MCF 10A (cell line): ENCODE results near the gene RIBC2. TPM values are rescaled to one million over a fixed set of nuclear protein-coding genes. Genes with fewer than 3 reads are reported as not detected.
"Not testable (repeated sequence)": the region's sequence is repeated elsewhere in the genome, so short reads cannot be mapped to it uniquely, and the experiment has no call there.

Experiments
- BruUV-seq: library from RNA; stranded (reverse); fragments of 400-500 nt; replicated peaks from 2 replicates; lab custom pipeline; 2021; lab: Mats Ljungman, UMichigan
- CTCF ChIA-PET: fragments of 300-600 bp; sonication (Branson Sonifier 250); formaldehyde crosslinking; extraction: SDS; loops from one replicate; lab custom pipeline; 2021; ENCODE audit warnings: antibody characterized with exemption, inconsistent platforms; lab: Yijun Ruan, JAX
- POLR2A ChIA-PET: fragments of 300-600, 350-650 bp; sonication (Branson Sonifier 250); formaldehyde crosslinking; extraction: SDS; loops from one replicate; lab custom pipeline; 2020; ENCODE audit warnings: antibody characterized with exemption, inconsistent platforms; lab: Yijun Ruan, JAX
- DNase-seq: peaks from one replicate; pipeline ENCODE4 v3.0.0-alpha.2; 2018; ENCODE audit not compliant: unreplicated experiment
- H3K27ac Mint-ChIP-seq: one replicate; pipeline ENCODE4 v1.8.0; 2022; ENCODE audit warnings: mild to moderate bottlenecking, low read depth, mixed read lengths; ENCODE audit not compliant: unreplicated experiment
- H3K27me3 Mint-ChIP-seq: one replicate; pipeline ENCODE4 v1.8.0; 2022; ENCODE audit warnings: mixed read lengths; ENCODE audit not compliant: insufficient read depth, unreplicated experiment
- H3K36me3 Mint-ChIP-seq: one replicate; pipeline ENCODE4 v1.8.0; 2022; ENCODE audit warnings: mild to moderate bottlenecking, moderate library complexity, mixed read lengths; ENCODE audit not compliant: insufficient read depth, unreplicated experiment
- H3K4me1 Mint-ChIP-seq: one replicate; pipeline ENCODE4 v1.8.0; 2022; ENCODE audit warnings: mixed read lengths; ENCODE audit not compliant: insufficient read depth, unreplicated experiment
- H3K4me3 Mint-ChIP-seq: one replicate; pipeline ENCODE4 v1.8.0; 2022; ENCODE audit warnings: mild to moderate bottlenecking, moderate library complexity, mixed read lengths; ENCODE audit not compliant: unreplicated experiment
- H3K9me3 Mint-ChIP-seq: one replicate; pipeline ENCODE4 v1.8.0; 2022; ENCODE audit warnings: mixed read lengths; ENCODE audit not compliant: unreplicated experiment
- CTCF ChIP-seq: fragments of 200-600 bp; IDR thresholded peaks from one replicate; pipeline ENCODE4 v1.8.0; 2022; ENCODE audit warnings: antibody characterized with exemption, mild to moderate bottlenecking; ENCODE audit not compliant: unreplicated experiment
- intact Hi-C: fragments of 100-400 bp; cut with micrococcal nuclease; formaldehyde crosslinking; loops from 2 replicates; pipeline ENCODE4 v1.14.1; 2022
- total RNA-seq: library from RNA; stranded (reverse); gene quantifications from 2 replicates; pipeline ENCODE4 v1.2.3, GENCODE V29; 2022

Gene RIBC2
- total RNA-seq, 1 experiment from 2014 or later = 0.26 TPM

DNA sequence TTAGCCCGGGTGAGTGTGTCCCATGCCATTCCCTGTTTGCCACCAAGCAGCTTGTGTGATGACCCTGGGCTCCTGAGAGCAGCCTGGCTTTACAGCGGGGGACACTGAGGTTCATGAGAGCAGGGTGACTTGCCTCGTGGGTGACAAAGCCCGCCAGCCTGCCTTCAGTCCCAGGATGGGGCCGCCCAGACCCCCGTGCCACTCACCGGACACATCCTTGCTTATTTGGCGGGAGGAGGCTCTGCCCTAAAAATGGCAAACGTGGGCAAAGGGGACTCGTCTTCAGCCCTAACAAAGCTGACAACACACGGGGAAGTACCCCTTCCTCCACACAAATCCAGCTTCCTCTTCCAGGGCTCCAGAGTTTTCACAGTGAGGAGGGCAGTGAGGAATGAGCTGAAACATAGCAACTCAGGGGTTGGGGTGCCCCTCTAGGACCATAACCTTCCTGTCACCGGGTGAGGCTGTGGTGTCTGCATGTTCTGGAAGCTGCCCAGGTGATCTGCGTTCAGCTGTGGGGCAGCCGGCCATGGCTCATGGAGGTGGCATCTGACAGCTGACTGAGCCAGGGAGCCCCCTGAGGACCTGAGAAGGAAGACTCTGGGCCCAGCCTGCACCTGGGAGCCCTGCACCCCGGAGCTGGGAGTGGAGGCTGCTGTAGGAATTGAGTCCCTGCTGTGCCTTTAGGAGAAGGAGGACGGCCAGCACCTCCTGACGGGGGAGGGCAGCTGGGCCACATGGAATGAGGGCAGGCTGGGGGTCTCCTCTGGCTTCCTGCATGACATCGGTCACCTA, 16.7 kb downstream of the RIBC2 start:
- Mint-ChIP-seq H3K36me3 (no peaks in the 10 kb centered on the region), H3K27me3 (peaks cover 15% of the 10 kb centered on the region), H3K4me1 (peaks cover 2% of the 10 kb centered on the region), H3K4me3 (no peak overlapping the region), H3K9me3 (peaks cover 11% of the 10 kb centered on the region), H3K27ac (no peak overlapping the region)
- POLR2A ChIA-PET = interaction anchor here (0.5 kb wide), 1 partner anchor 745 kb away, joined by 3 read pairs; no protein-coding TSS in a partner anchor
- CTCF ChIA-PET = interaction anchor here (0.6 kb wide), 1 partner anchor 43 kb away, joined by 3 read pairs; no protein-coding TSS in a partner anchor
- TF ChIP-seq CTCF = no peak
- no peak for DNase-seq
- intact Hi-C loops = no loop called here
- no TSS peak for BruUV-seq

DNA sequence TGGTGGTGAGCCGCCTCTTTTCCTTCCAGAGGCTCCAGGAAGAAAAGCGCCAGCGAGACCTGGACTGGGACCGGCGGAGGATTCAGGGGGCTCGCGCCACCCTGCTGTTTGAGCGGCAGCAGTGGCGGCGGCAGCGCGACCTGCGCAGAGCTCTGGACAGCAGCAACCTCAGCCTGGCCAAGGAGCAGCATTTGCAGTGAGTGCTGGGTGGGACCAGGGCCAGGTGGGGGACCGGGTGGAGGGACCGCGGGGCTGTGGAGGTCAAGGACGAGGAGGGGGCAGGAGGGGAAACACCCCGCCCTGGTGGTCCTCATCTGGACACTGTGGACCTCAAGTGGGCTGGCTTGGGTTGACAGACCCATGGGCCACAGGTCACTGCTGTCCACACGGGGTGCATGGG, 17.4 kb downstream of the RIBC2 start:
- intact Hi-C loops = no loop called here
- Mint-ChIP-seq H3K4me3 (no peak overlapping the region), H3K9me3 (peaks cover 11% of the 10 kb centered on the region), H3K27ac (no peak overlapping the region), H3K27me3 (peaks cover 15% of the 10 kb centered on the region), H3K36me3 (no peaks in the 10 kb centered on the region), H3K4me1 (peaks cover 9% of the 10 kb centered on the region)
- BruUV-seq = no TSS peak
- POLR2A ChIA-PET = interaction anchor here (1.4 kb wide), 1 partner anchor 158 kb away, joined by 3 read pairs; no protein-coding TSS in a partner anchor
- no peak for DNase-seq
- TF ChIP-seq CTCF = no peak
- CTCF ChIA-PET = interaction anchor here (0.7 kb wide), 1 partner anchor 547 kb away, joined by 4 read pairs; no protein-coding TSS in a partner anchor

DNA sequence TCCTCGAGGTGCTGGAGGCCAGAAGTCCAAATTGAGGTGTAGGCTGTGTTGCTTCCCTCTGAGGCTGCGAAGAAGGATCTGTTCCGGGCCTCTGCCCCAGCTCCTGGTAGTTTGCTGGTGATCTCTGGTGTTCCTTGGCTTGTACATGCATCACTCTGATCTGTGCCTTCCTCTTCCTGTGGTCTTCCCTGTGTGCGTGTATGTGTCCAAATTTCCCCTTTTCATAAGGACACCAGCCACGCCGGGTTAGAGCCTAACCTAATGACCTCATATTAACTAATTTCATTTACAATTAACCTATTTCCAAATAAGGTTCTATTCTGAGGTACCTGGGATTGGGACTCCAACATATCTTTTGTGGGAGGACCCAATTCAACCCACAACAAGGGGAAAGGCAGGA, 21.5 kb downstream of the RIBC2 start:
- ChIA-PET POLR2A (interaction anchor here (0.6 kb wide), 1 partner anchor 147 kb away, joined by 3 read pairs; no protein-coding TSS in a partner anchor), CTCF (interaction anchor here (0.6 to 1.4 kb wide), 4 partner anchors 83 to 166 kb away, joined by 3 to 10 read pairs (median 4); no protein-coding TSS in a partner anchor)
- no peaks in the 10 kb centered on the region for H3K27me3 Mint-ChIP-seq
- H3K9me3 Mint-ChIP-seq = no peaks in the 10 kb centered on the region
- intact Hi-C loops = loop anchor here (1.0 kb wide), 2 partner anchors 166 to 333 kb away; no protein-coding TSS in a partner anchor
- no peaks in the 10 kb centered on the region for H3K36me3 Mint-ChIP-seq
- no peak overlapping the region for H3K27ac Mint-ChIP-seq
- no peak for DNase-seq
- no TSS peak for BruUV-seq
- no peak for TF ChIP-seq CTCF
- H3K4me1 Mint-ChIP-seq = peaks cover 10% of the 10 kb centered on the region
- H3K4me3 Mint-ChIP-seq = no peak overlapping the region

- BruUV-seq = no TSS peak
- DNase-seq = peak; percentile 85
- Mint-ChIP-seq H3K27ac (peak overlapping the region; percentile 39), H3K27me3 (no peaks in the 10 kb centered on the region), H3K36me3 (no peaks in the 10 kb centered on the region), H3K4me1 (peaks cover 11% of the 10 kb centered on the region), H3K4me3 (no peak overlapping the region), H3K9me3 (no peaks in the 10 kb centered on the region)
- ChIA-PET POLR2A (interaction anchor here (0.9 kb wide), 1 partner anchor 34 kb away, joined by 3 read pairs; no protein-coding TSS in a partner anchor), CTCF (interaction anchor here (0.6 to 10.5 kb wide), 10 partner anchors 12 to 346 kb away, joined by 3 to 142 read pairs (median 4); no protein-coding TSS in a partner anchor)
- TF ChIP-seq CTCF = peak; percentile 92
- intact Hi-C loops = loop anchor here (1.0 kb wide), 2 partner anchors 166 to 333 kb away; no protein-coding TSS in a partner anchor
Observed at GRCh38 chr22:45435544-45436139, 22.1 kb downstream of the RIBC2 start.

GRCh38 chr22:45436871-45437517, 23.5 kb downstream of the RIBC2 start:
- CTCF ChIA-PET = interaction anchor here (0.8 to 10.5 kb wide), 7 partner anchors 18 to 168 kb away, joined by 3 to 142 read pairs (median 4); no protein-coding TSS in a partner anchor
- H3K9me3 Mint-ChIP-seq, intact Hi-C loops, BruUV-seq, H3K27me3 Mint-ChIP-seq, H3K27ac Mint-ChIP-seq, DNase-seq, H3K36me3 Mint-ChIP-seq, H3K4me3 Mint-ChIP-seq: not testable (repeated sequence)
- POLR2A ChIA-PET = interaction anchor here (0.7 to 1.5 kb wide), 2 partner anchors 33 to 117 kb away, joined by 3 to 6 read pairs; no protein-coding TSS in a partner anchor
- peaks cover 19% of the 10 kb centered on the region for H3K4me1 Mint-ChIP-seq
